Parathyroid adenoma (tissue), 2 donors: Measurements from ENCODE around the gene SLC24A4.
A peak's percentile ranks its signal among the peaks of the same experiment; 100 is the strongest.

Experiments
- H2AFZ ChIP-seq: fragments of 300-600 bp; sonication (generic); one replicate; pipeline ENCODE4 v1.7.0; 2017; ENCODE audit warnings: antibody characterized with exemption, mild to moderate bottlenecking
- H3K27ac ChIP-seq: fragments of 300-600 bp; sonication (generic); one replicate; pipeline ENCODE4 v1.7.0; 2017
- H3K27me3 ChIP-seq: fragments of 300-600 bp; sonication (generic); one replicate; pipeline ENCODE4 v1.7.0; 2017; ENCODE audit warnings: low read length; ENCODE audit not compliant: control insufficient read depth, insufficient read depth
- H3K36me3 ChIP-seq: fragments of 300-600 bp; sonication (generic); one replicate; pipeline ENCODE4 v1.7.0; 2017; ENCODE audit warnings: low read length; ENCODE audit not compliant: control insufficient read depth, insufficient read depth
- H3K4me1 ChIP-seq: fragments of 300-600 bp; sonication (generic); one replicate; pipeline ENCODE4 v1.7.0; 2017; ENCODE audit warnings: control low read depth
- H3K4me2 ChIP-seq: fragments of 300-600 bp; sonication (generic); one replicate; pipeline ENCODE4 v1.7.0; 2017; ENCODE audit warnings: low read length
- H3K4me3 ChIP-seq: fragments of 300-600 bp; sonication (generic); one replicate; pipeline ENCODE4 v1.7.0; 2017; ENCODE audit warnings: low read depth, low read length
- H3K79me2 ChIP-seq: fragments of 300-600 bp; sonication (generic); one replicate; pipeline ENCODE4 v1.7.0; 2017; ENCODE audit warnings: control low read depth
- H3K9ac ChIP-seq: fragments of 300-600 bp; sonication (generic); one replicate; pipeline ENCODE4 v1.7.0; 2017; ENCODE audit warnings: mild to moderate bottlenecking
- H3K9me3 ChIP-seq: fragments of 300-600 bp; sonication (generic); one replicate; pipeline ENCODE4 v1.7.0; 2017; ENCODE audit warnings: low read length; ENCODE audit not compliant: control insufficient read depth
- CTCF ChIP-seq: fragments of 300-600 bp; sonication (generic); IDR thresholded peaks from one replicate; pipeline ENCODE4 v1.7.0; 2017; ENCODE audit warnings: antibody characterized with exemption, mild to moderate bottlenecking
- donor health status: primary hyperparathyroidism.

Gene SLC24A4

GRCh38 chr14:92382677-92383076, 59.7 kb downstream of the SLC24A4 start:
- Histone ChIP-seq H3K4me2 (no peak overlapping the region), H3K36me3 (no peaks in the 10 kb centered on the region), H3K79me2 (no peaks in the 10 kb centered on the region), H3K27ac (no peak overlapping the region), H3K9me3 (no peaks in the 10 kb centered on the region), H3K27me3 (no peaks in the 10 kb centered on the region), H3K4me1 (no peaks in the 10 kb centered on the region), H3K9ac (no peak overlapping the region), H3K4me3 (no peak overlapping the region), H2AFZ (no peak overlapping the region)
- TF ChIP-seq CTCF: peak; percentile 22

GRCh38 chr14:92383805-92384204, 60.8 kb downstream of the SLC24A4 start:
- Histone ChIP-seq H3K4me3 (no peak overlapping the region), H3K27ac (no peak overlapping the region), H2AFZ (no peak overlapping the region), H3K4me2 (no peak overlapping the region), H3K9me3 (no peaks in the 10 kb centered on the region), H3K36me3 (no peaks in the 10 kb centered on the region), H3K9ac (no peak overlapping the region), H3K4me1 (no peaks in the 10 kb centered on the region), H3K27me3 (no peaks in the 10 kb centered on the region), H3K79me2 (no peaks in the 10 kb centered on the region)
- no peak for TF ChIP-seq CTCF

GRCh38 chr14:92384461-92385133, 61.6 kb downstream of the SLC24A4 start:
- Histone ChIP-seq H3K4me3 (no peak overlapping the region), H2AFZ (no peak overlapping the region)

GRCh38 chr14:92385561-92385960, 62.6 kb downstream of the SLC24A4 start:
- Histone ChIP-seq H3K4me3 (no peak overlapping the region), H3K4me2 (no peak overlapping the region), H2AFZ (no peak overlapping the region), H3K4me1 (no peaks in the 10 kb centered on the region), H3K9me3 (no peaks in the 10 kb centered on the region), H3K9ac (no peak overlapping the region), H3K79me2 (no peaks in the 10 kb centered on the region), H3K36me3 (no peaks in the 10 kb centered on the region), H3K27ac (no peak overlapping the region), H3K27me3 (no peaks in the 10 kb centered on the region)
- no peak for TF ChIP-seq CTCF

More at GRCh38 chr14:92384461-92385133, 61.6 kb downstream of the SLC24A4 start:
- Histone ChIP-seq H3K79me2 (no peaks in the 10 kb centered on the region), H3K9ac (no peak overlapping the region), H3K27me3 (no peaks in the 10 kb centered on the region), H3K4me2 (no peak overlapping the region), H3K4me1 (no peaks in the 10 kb centered on the region), H3K9me3 (no peaks in the 10 kb centered on the region), H3K27ac (no peak overlapping the region), H3K36me3 (no peaks in the 10 kb centered on the region)
- no peak for TF ChIP-seq CTCF

- Histone ChIP-seq H3K27me3 (no peaks in the 10 kb centered on the region), H3K4me2 (no peak overlapping the region), H2AFZ (no peak overlapping the region), H3K27ac (no peak overlapping the region), H3K36me3 (no peaks in the 10 kb centered on the region), H3K9ac (no peak overlapping the region), H3K9me3 (no peaks in the 10 kb centered on the region), H3K4me1 (no peaks in the 10 kb centered on the region), H3K4me3 (no peak overlapping the region), H3K79me2 (no peaks in the 10 kb centered on the region)
- no peak for TF ChIP-seq CTCF
Observed at GRCh38 chr14:92386165-92386564, 63.2 kb downstream of the SLC24A4 start.
